Glutamatergic neuron (in vitro differentiated cells): Measurements from ENCODE around the gene MROH8. TPM values are rescaled to one million over a fixed set of nuclear protein-coding genes. Genes with fewer than 3 reads are reported as not detected.
"Not testable (repeated sequence)": the region's sequence is repeated elsewhere in the genome, so short reads cannot be mapped to it uniquely, and the experiment has no call there.

Experiments
- DNase-seq: peaks from one replicate; pipeline ENCODE4 v3.0.0; 2022
- H3K27ac Mint-ChIP-seq: one replicate; pipeline ENCODE4 v1.8.0; 2020; ENCODE audit warnings: mild to moderate bottlenecking, mixed read lengths, inconsistent platforms; ENCODE audit not compliant: unreplicated experiment
- H3K27me3 Mint-ChIP-seq: one replicate; pipeline ENCODE4 v1.8.0; 2020; ENCODE audit warnings: mild to moderate bottlenecking, moderate library complexity, mixed read lengths, inconsistent platforms; ENCODE audit not compliant: unreplicated experiment
- H3K36me3 Mint-ChIP-seq: one replicate; pipeline ENCODE4 v1.8.0; 2020; ENCODE audit warnings: mild to moderate bottlenecking, mixed read lengths, inconsistent platforms; ENCODE audit not compliant: unreplicated experiment
- H3K4me1 Mint-ChIP-seq: one replicate; pipeline ENCODE4 v1.8.0; 2020; ENCODE audit warnings: mild to moderate bottlenecking, low read depth, mixed read lengths, inconsistent platforms; ENCODE audit not compliant: unreplicated experiment
- H3K4me3 Mint-ChIP-seq: one replicate; pipeline ENCODE4 v1.8.0; 2020; ENCODE audit warnings: mild to moderate bottlenecking, mixed read lengths, inconsistent platforms; ENCODE audit not compliant: unreplicated experiment
- H3K9me3 Mint-ChIP-seq: one replicate; pipeline ENCODE4 v1.8.0; 2020; ENCODE audit warnings: mild to moderate bottlenecking, moderate library complexity, mixed read lengths, inconsistent platforms; ENCODE audit not compliant: unreplicated experiment
- total RNA-seq: library from RNA; stranded (reverse); fragmentation: NEBNext Ultra II Directional; extraction: Animal tissue kit (Norgen Biotek cat#: 25700); gene quantifications from one replicate; pipeline ENCODE4 v1.2.1, GENCODE V29; 2021; ENCODE audit not compliant: unreplicated experiment
- TF ChIP-seq, protein P1 (sequence below): fragments of 200-600 bp; sonication (generic); IDR thresholded peaks from one replicate; pipeline ENCODE4 v1.5.0; 2021; ENCODE audit not compliant: partially characterized antibody, unreplicated experiment

The MROH8 gene
- total RNA-seq, 1 donor from 2014 or later, result 2.6 TPM

DNA sequence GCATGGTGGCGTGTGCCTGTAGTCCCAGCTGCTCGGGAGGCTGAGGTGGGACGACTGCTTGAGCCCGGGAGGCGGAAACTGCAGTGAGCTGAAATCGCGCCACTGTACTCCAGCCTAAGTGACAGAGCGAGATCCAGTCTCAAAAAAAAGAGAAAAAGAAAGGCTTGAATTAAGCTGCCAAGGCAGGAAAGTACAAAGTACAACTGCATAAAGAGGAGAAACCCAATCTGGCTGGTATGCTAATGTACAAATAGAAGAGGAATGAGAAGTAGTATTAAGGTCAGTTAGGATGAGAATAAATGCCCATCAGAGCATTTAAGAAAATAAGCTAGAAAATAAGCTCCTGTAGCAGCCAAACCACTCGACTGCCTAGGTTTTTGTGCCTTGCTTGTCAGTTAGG lies 23.4 kb downstream of the MROH8 start:
- H3K27me3 Mint-ChIP-seq, result peaks cover 2% of the 10 kb centered on the region

DNA sequence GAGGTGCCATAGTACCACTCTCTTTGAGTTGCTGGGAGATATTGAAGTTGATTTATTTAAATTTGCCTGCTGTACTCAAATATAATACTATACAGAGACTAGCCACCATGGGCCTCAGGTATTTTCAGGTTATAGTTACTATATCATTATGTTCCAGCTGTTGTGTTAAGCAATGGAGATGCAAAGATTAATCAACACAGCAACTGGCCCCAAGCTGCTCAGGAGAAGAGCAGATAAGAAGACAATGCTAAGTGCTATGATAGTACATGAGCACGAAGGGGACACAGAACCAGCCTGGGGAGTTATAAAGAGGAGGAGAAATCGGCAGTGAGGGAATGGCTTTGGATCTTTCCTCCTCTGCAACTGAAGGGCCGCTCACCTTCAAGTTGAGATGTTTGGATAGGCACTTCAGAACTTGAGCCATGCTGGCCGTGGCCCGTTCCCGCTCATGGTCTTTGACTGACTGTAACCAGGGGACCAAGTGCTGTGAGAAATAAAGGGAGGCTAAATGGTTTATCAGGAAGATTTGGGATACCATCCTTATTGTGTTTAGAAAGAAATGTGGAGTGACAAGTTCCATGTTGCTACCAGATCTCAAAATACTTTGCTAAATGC lies 24.6 kb downstream of the MROH8 start:
- Mint-ChIP-seq H3K4me1 (no peaks in the 10 kb centered on the region), H3K9me3 (peaks cover 1% of the 10 kb centered on the region), H3K27ac (no peak overlapping the region), H3K36me3 (peaks cover 5% of the 10 kb centered on the region), H3K27me3 (peaks cover 2% of the 10 kb centered on the region), H3K4me3 (no peak overlapping the region)
- no peak for DNase-seq
- TF ChIP-seq, protein P1, sequence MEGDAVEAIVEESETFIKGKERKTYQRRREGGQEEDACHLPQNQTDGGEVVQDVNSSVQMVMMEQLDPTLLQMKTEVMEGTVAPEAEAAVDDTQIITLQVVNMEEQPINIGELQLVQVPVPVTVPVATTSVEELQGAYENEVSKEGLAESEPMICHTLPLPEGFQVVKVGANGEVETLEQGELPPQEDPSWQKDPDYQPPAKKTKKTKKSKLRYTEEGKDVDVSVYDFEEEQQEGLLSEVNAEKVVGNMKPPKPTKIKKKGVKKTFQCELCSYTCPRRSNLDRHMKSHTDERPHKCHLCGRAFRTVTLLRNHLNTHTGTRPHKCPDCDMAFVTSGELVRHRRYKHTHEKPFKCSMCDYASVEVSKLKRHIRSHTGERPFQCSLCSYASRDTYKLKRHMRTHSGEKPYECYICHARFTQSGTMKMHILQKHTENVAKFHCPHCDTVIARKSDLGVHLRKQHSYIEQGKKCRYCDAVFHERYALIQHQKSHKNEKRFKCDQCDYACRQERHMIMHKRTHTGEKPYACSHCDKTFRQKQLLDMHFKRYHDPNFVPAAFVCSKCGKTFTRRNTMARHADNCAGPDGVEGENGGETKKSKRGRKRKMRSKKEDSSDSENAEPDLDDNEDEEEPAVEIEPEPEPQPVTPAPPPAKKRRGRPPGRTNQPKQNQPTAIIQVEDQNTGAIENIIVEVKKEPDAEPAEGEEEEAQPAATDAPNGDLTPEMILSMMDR, result no peak

More for the DNA sequence above, 23.4 kb downstream of the MROH8 start:
- Mint-ChIP-seq H3K4me1 (no peaks in the 10 kb centered on the region), H3K36me3 (peaks cover 5% of the 10 kb centered on the region), H3K4me3 (no peak overlapping the region), H3K27ac (no peak overlapping the region), H3K9me3 (no peaks in the 10 kb centered on the region)
- TF ChIP-seq, protein P1, result no peak
- no peak for DNase-seq

DNA sequence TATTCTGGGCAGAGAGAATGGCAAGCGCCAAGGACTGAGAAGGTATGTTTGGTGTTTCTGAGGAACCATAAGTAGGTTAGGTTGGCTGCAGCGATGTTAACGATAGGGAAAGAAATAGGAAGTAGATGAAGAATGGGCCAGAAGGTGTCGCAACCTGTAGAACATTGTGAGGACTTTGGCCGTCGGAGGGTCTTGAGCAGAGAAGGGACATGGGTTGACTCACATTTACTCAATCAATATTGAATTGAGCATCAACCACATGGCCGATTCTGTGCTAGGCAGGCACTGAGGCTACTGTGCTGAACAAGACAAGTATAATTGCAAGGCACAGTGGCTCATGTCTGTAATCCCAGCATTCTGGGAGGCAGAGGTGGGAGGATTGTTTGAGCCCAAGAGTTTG lies 27.1 kb downstream of the MROH8 start:
- peaks cover 1% of the 10 kb centered on the region for H3K9me3 Mint-ChIP-seq
- H3K4me3 Mint-ChIP-seq, result no peak overlapping the region
- DNase-seq, result no peak
- H3K27me3 Mint-ChIP-seq, result peaks cover 2% of the 10 kb centered on the region
- peaks cover 5% of the 10 kb centered on the region for H3K36me3 Mint-ChIP-seq
- TF ChIP-seq, protein P1, result no peak
- no peaks in the 10 kb centered on the region for H3K4me1 Mint-ChIP-seq
- no peak overlapping the region for H3K27ac Mint-ChIP-seq

DNA sequence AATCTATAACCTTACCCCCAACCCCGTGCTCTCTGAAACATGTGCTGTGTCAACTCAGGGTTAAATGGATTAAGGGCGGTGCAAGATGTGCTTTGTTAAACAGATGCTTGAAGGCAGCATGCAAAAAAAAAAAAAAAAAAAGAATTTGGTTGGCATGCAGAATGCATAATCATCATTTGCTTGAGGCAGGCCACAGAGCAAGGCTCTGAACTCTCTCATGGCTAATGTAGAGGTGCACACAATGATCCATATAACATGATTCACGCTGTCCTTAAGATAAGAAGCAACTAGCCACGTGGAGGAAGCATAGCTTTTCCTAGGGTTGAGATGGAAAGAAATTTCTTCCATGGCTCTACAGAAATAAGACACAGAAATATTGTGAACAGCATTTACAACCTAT lies 27.8 kb downstream of the MROH8 start:
- Mint-ChIP-seq H3K27ac (no peak overlapping the region), H3K4me1 (no peaks in the 10 kb centered on the region), H3K9me3 (peaks cover 1% of the 10 kb centered on the region), H3K36me3 (peaks cover 5% of the 10 kb centered on the region), H3K4me3 (no peak overlapping the region), H3K27me3 (peaks cover 2% of the 10 kb centered on the region)
- no peak for DNase-seq
- TF ChIP-seq, protein P1, result no peak

DNA sequence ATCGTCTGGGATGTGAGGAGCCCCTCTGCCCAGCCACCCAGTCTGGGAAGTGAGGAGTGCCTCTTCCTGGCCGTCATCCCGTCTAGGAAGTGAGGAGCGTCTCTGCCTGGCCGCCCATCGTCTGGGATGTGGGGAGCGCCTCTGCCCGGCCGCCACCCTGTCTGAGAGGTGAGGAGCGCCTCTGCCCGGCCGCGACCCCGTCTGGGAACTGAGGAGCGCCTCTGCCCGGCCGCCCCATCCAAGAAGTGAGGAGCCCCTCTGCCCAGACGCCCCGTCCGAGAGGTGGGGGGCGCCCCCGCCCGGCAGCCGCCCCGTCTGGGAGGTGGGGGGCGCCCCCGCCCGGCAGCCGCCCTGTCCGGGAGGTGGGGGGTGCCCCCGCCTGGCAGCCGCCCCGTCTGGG lies 28.5 kb downstream of the MROH8 start:
- H3K27ac Mint-ChIP-seq, DNase-seq, H3K27me3 Mint-ChIP-seq, H3K4me3 Mint-ChIP-seq, H3K36me3 Mint-ChIP-seq, H3K9me3 Mint-ChIP-seq, H3K4me1 Mint-ChIP-seq: not testable (repeated sequence)

DNA sequence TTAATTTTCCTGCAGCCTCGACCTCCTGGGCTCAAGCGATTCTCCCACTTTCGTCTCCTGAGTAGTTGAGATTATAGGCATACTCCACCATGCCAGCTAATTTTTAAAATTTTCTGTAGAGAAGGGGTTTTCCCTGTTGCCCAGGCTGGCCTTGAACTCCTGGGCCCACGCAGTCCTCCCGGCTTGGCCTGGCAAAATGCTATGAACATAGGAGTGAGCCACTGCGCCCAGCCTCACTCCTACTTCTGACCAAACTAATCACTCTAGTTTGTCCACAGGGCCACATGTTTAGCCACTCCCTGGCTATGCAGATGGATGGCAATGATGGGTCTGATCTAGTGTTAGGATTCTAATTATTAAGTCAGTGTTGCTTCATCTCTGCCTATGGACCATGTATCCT lies 32.1 kb downstream of the MROH8 start:
- no peaks in the 10 kb centered on the region for H3K4me1 Mint-ChIP-seq
- no peak overlapping the region for H3K27ac Mint-ChIP-seq
- H3K4me3 Mint-ChIP-seq, result no peak overlapping the region
- TF ChIP-seq, protein P1, result no peak
- DNase-seq, result no peak
- peaks cover 4% of the 10 kb centered on the region for H3K36me3 Mint-ChIP-seq
- H3K27me3 Mint-ChIP-seq, result peaks cover 2% of the 10 kb centered on the region
- H3K9me3 Mint-ChIP-seq, result peaks cover 1% of the 10 kb centered on the region
